PC-9 (cell line): ENCODE measurements around the gene LRRC39. TPM values are rescaled to one million over a fixed set of nuclear protein-coding genes. Genes with fewer than 3 reads are reported as not detected.

Experiments
- BruUV-seq: library from RNA; stranded (reverse); fragments of 400-500 nt; replicated peaks from 2 replicates; lab custom pipeline; 2021; lab: Mats Ljungman, UMichigan
- CTCF ChIA-PET: fragments of 300-600 bp; sonication (Branson Sonifier 250); formaldehyde crosslinking; loops from one replicate; lab custom pipeline; 2022; ENCODE audit warnings: antibody characterized with exemption; lab: Charles Lee
- POLR2A ChIA-PET: fragments of 300-600 bp; sonication (Branson Sonifier 250); formaldehyde crosslinking; loops from one replicate; lab custom pipeline; 2022; ENCODE audit warnings: antibody characterized with exemption; ENCODE audit not compliant: unreplicated experiment; lab: Charles Lee
- DNase-seq, 2 experiments: peaks; one replicate each; pipeline versions ENCODE4 v3.0.0 to v3.0.0-alpha.2; 2015 to 2022; ENCODE audit warnings: mixed read lengths in 1 of 2
- H2AFZ ChIP-seq: fragments of 200-600 bp; sonication (generic); 2 replicates; pipeline ENCODE4 v1.8.1; 2017; ENCODE audit warnings: antibody characterized with exemption
- H3F3A ChIP-seq: fragments of 200-600 bp; sonication (generic); 2 replicates; pipeline ENCODE4 v1.8.1; 2017; ENCODE audit warnings: antibody characterized with exemption, mild to moderate bottlenecking, low read depth; ENCODE audit not compliant: insufficient read depth
- H3K27ac ChIP-seq: fragments of 200-600 bp; sonication (generic); 2 replicates; pipeline ENCODE4 v1.6.1; 2016; ENCODE audit warnings: mixed run types
- H3K27me3 ChIP-seq: fragments of 200-600 bp; sonication (generic); 2 replicates; pipeline ENCODE4 v1.6.1; 2016; ENCODE audit warnings: low read depth, mixed run types; ENCODE audit not compliant: insufficient read depth
- H3K36me3 ChIP-seq: fragments of 200-600 bp; sonication (generic); 2 replicates; pipeline ENCODE4 v1.6.1; 2016; ENCODE audit warnings: low read depth, mixed run types
- H3K4me1 ChIP-seq: fragments of 200-600 bp; sonication (generic); replicated peaks from 2 replicates; pipeline ENCODE4 v1.6.1; 2016; ENCODE audit warnings: mixed run types; ENCODE audit not compliant: insufficient read depth
- H3K4me2 ChIP-seq: fragments of 200-600 bp; sonication (generic); 2 replicates; pipeline ENCODE4 v1.6.1; 2017; ENCODE audit warnings: mixed run types
- H3K4me3 ChIP-seq: fragments of 200-600 bp; sonication (generic); 2 replicates; pipeline ENCODE4 v1.6.1; 2016; ENCODE audit warnings: mixed run types
- H3K79me2 ChIP-seq: fragments of 200-600 bp; sonication (generic); 2 replicates; pipeline ENCODE4 v1.6.1; 2017; ENCODE audit warnings: low read depth, mixed run types
- H3K9me2 ChIP-seq: fragments of 200-600 bp; sonication (generic); 2 replicates; pipeline ENCODE4 v1.8.1; 2017; ENCODE audit warnings: mild to moderate bottlenecking; ENCODE audit not compliant: insufficient read depth
- H3K9me3 ChIP-seq: fragments of 200-600 bp; sonication (generic); 2 replicates; pipeline ENCODE4 v1.8.1; 2016; ENCODE audit warnings: low read depth; ENCODE audit not compliant: insufficient read depth
- H4K20me1 ChIP-seq: fragments of 200-600 bp; sonication (generic); 2 replicates; pipeline ENCODE4 v1.8.1; 2017; ENCODE audit not compliant: insufficient read depth
- EZH2 ChIP-seq: fragments of 200-600 bp; sonication (generic); IDR thresholded peaks from 2 replicates; pipeline ENCODE4 v1.8.0; 2017; ENCODE audit warnings: antibody characterized with exemption, low read depth
- intact Hi-C: fragments of 100-400 bp; cut with micrococcal nuclease; formaldehyde crosslinking; loops from one replicate; pipeline ENCODE4 v1.10.0; 2022; ENCODE audit not compliant: unreplicated experiment
- total RNA-seq: library from RNA; stranded (reverse); gene quantifications from 2 replicates; pipeline ENCODE4 v1.2.3, GENCODE V29; 2021
- TF ChIP-seq, protein P1 (sequence below): fragments of 200-600 bp; sonication (generic); conservative IDR thresholded peaks from 2 replicates; pipeline ENCODE4 v1.6.1; 2017; ENCODE audit warnings: mixed run types, antibody characterized with exemption, mild to moderate bottlenecking, moderate library complexity

The LRRC39 gene
- total RNA-seq, 1 experiment from 2014 or later: 0.85 TPM

DNA sequence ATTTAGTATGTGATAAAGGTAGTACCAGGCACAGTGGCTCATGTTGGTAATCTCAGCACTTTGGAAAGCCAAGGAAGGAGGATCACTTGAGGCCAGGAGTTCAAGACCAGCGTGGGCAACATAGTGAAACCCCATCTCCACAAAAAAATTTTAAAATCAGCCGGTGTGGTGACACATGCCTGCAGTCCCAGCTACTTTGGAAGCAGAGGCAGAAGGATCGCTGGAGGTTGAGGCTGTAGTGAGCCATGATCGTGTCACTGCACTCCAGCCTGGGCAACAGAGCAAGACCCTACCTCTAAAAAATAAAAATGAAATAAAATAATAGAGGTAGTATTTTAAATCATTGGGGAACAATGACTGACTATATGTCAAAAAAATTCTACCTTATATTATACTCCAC, 62.5 kb downstream of the LRRC39 start:
- Histone ChIP-seq H3K9me2 (no peaks in the 10 kb centered on the region), H3K79me2 (no peaks in the 10 kb centered on the region), H3K27ac (no peak overlapping the region), H3K4me2 (no peak overlapping the region), H3K36me3 (0 out of 2 replicates have a peak, but pooled peaks cover 15% of the 10 kb centered on the region), H3K9me3 (no peaks in the 10 kb centered on the region), H3F3A (no peaks in the 10 kb centered on the region; the same call in 1 of the 2 replicates), H4K20me1 (no peaks in the 10 kb centered on the region), H3K4me1 (no peaks in the 10 kb centered on the region), H2AFZ (no peak overlapping the region), H3K27me3 (no peaks in the 10 kb centered on the region), H3K4me3 (no peak overlapping the region)
- no TSS peak for BruUV-seq
- intact Hi-C loops: no loop called here
- TF ChIP-seq, protein P1, sequence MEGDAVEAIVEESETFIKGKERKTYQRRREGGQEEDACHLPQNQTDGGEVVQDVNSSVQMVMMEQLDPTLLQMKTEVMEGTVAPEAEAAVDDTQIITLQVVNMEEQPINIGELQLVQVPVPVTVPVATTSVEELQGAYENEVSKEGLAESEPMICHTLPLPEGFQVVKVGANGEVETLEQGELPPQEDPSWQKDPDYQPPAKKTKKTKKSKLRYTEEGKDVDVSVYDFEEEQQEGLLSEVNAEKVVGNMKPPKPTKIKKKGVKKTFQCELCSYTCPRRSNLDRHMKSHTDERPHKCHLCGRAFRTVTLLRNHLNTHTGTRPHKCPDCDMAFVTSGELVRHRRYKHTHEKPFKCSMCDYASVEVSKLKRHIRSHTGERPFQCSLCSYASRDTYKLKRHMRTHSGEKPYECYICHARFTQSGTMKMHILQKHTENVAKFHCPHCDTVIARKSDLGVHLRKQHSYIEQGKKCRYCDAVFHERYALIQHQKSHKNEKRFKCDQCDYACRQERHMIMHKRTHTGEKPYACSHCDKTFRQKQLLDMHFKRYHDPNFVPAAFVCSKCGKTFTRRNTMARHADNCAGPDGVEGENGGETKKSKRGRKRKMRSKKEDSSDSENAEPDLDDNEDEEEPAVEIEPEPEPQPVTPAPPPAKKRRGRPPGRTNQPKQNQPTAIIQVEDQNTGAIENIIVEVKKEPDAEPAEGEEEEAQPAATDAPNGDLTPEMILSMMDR: no peak
- no peak for TF ChIP-seq EZH2
- ChIA-PET CTCF (no interaction called here), POLR2A (no interaction called here)
- DNase-seq: no peak

DNA sequence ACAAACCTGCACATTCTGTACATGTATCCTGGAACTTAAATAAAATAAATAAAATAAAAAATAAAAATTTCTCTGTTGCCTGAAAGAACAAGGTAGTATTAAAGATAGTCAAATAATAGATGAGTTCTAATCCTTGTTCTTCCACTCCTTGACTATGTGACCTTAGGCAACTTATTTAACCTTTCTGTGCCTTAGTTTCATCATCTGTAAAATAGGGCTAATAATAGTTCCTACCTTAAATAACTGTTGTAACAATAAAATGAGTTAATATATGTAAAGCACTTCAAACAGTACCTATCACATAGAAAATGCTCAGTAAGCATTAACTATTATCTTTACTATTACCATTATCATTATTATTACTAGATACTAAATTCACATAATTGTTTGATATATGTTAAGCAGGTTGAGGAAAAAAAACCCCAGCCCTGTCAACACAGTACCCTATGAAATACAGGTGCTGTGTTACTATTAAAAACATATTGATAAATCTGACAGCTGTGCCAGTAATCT, 68.4 kb downstream of the LRRC39 start:
- no peaks in the 10 kb centered on the region for H3K27me3 ChIP-seq
- peaks cover 19% of the 10 kb centered on the region; the same call in 1 of the 2 replicates for H3K36me3 ChIP-seq
- intact Hi-C loops: no loop called here
- TF ChIP-seq EZH2: no peak
- TF ChIP-seq, protein P1: no peak
- H3K9me3 ChIP-seq: no peaks in the 10 kb centered on the region
- ChIA-PET POLR2A (no interaction called here), CTCF (no interaction called here)
- H3K9me2 ChIP-seq: no peaks in the 10 kb centered on the region
- DNase-seq: no peak
- H4K20me1 ChIP-seq: no peaks in the 10 kb centered on the region
- no TSS peak for BruUV-seq
- H3K4me2 ChIP-seq: no peak overlapping the region
- no peaks in the 10 kb centered on the region for H3K4me1 ChIP-seq
- no peak overlapping the region for H2AFZ ChIP-seq
- H3K79me2 ChIP-seq: no peaks in the 10 kb centered on the region
- no peak overlapping the region for H3K27ac ChIP-seq
- H3F3A ChIP-seq: no peaks in the 10 kb centered on the region; the same call in 1 of the 2 replicates
- no peak overlapping the region for H3K4me3 ChIP-seq

DNA sequence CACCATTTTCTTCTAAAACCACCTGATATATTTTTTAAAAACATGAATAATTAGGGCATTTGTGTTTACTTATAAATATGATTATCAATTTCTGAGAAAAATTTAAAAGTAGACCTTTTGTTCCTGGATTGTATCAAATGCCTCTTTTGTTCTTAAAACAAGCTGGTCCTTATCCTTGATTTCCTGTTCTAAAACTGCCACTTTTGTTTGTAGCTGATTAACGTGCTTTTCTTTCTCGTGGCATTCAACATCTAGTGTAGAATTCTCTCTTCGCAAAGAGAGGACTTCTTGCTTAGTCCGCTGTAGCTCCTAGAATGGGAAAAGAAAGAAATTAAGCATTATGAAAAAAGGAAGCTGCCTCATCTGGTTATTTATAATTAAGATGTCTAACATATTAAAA, 70.4 kb downstream of the LRRC39 start:
- POLR2A ChIA-PET: no interaction called here
- CTCF ChIA-PET: no interaction called here
- TF ChIP-seq, protein P1: no peak
- TF ChIP-seq EZH2: no peak

More for the DNA sequence above, 70.4 kb downstream of the LRRC39 start:
- no peaks in the 10 kb centered on the region for H3K79me2 ChIP-seq
- H4K20me1 ChIP-seq: no peaks in the 10 kb centered on the region
- no peak for DNase-seq
- no TSS peak for BruUV-seq
- no peak overlapping the region for H3K4me2 ChIP-seq
- no peaks in the 10 kb centered on the region for H3K4me1 ChIP-seq
- no peaks in the 10 kb centered on the region for H3K9me3 ChIP-seq
- H3K4me3 ChIP-seq: no peak overlapping the region
- no peak overlapping the region for H3K27ac ChIP-seq
- intact Hi-C loops: no loop called here
- H3F3A ChIP-seq: no peaks in the 10 kb centered on the region; the same call in 1 of the 2 replicates
- no peaks in the 10 kb centered on the region for H3K9me2 ChIP-seq
- no peaks in the 10 kb centered on the region for H3K27me3 ChIP-seq
- H3K36me3 ChIP-seq: peaks cover 19% of the 10 kb centered on the region; the same call in 1 of the 2 replicates
- H2AFZ ChIP-seq: no peak overlapping the region
